ENCODE measurements around the gene MCTP2. TPM values are rescaled to one million over a fixed set of nuclear protein-coding genes. Genes with fewer than 3 reads are reported as not detected.
"Not testable (repeated sequence)": the region's sequence is repeated elsewhere in the genome, so short reads cannot be mapped to it uniquely, and the experiment has no call there.

Gene MCTP2
- total and polyA plus RNA-seq, 10 donors = 5.6 to 205 (median 107) TPM

- TF ChIP-seq CTCF (IDR thresholded peaks at IDR 0.05 in 8 of 11, conservative IDR thresholded peaks at IDR 0.05 in 3 of 11) (no peak), POLR2A (IDR thresholded peaks at IDR 0.05) (no peak), POLR2AphosphoS5 (IDR thresholded peaks at IDR 0.05) (no peak)
- Histone ChIP-seq H3K27me3 (replicated peaks in 1 of 7) (no peaks in the 10 kb centered on the region), H3K9me3 (peaks cover 0 to 19% (median 12%) of the 10 kb centered on the region in 8 donors), H3K4me3 (no peak overlapping the region), H3K4me1 (no peaks in the 10 kb centered on the region), H3K27ac (no peak overlapping the region), H3K36me3 (peaks cover 0 to 77% (median 51%) of the 10 kb centered on the region in 6 donors)
- DNase-seq = no peak
- intact Hi-C loops (cut with DNase I; ENCODE audit: low total_unique reads) = no loop called here
- WGBS, 5 donors = 79 to 86% (median 84%) methylated on average over 4 of the region's 4 CpGs
Observed at GRCh38 chr15:94480289-94480834, 249.0 kb downstream of the MCTP2 start.

GRCh38 chr15:94485148-94485719 is 253.9 kb downstream of the MCTP2 start:
- no peak for DNase-seq
- no peaks in the 10 kb centered on the region for H3K27me3 ChIP-seq (replicated peaks in 1 of 7)
- peaks cover 0 to 29% (median 9%) of the 10 kb centered on the region in 6 donors for H3K36me3 ChIP-seq
- peak in 1 of 3 donors; percentile 38 for TF ChIP-seq POLR2AphosphoS5 (IDR thresholded peaks at IDR 0.05)
- TF ChIP-seq POLR2A (IDR thresholded peaks at IDR 0.05) = no peak
- no peak for TF ChIP-seq CTCF (IDR thresholded peaks at IDR 0.05 in 8 of 11, conservative IDR thresholded peaks at IDR 0.05 in 3 of 11)
- no peaks in the 10 kb centered on the region for H3K4me1 ChIP-seq
- no peak overlapping the region for H3K27ac ChIP-seq
- WGBS, 5 donors = 89 to 100% (median 92%) methylated on average over 3 of the region's 3 CpGs
- H3K4me3 ChIP-seq = no peak overlapping the region
- intact Hi-C loops (cut with DNase I; ENCODE audit: low total_unique reads) = no loop called here
- H3K9me3 ChIP-seq = peaks cover 0 to 19% (median 12%) of the 10 kb centered on the region in 8 donors

- TF ChIP-seq CTCF (IDR thresholded peaks at IDR 0.05 in 8 of 11, conservative IDR thresholded peaks at IDR 0.05 in 3 of 11) (no peak), POLR2A (IDR thresholded peaks at IDR 0.05) (no peak), POLR2AphosphoS5 (IDR thresholded peaks at IDR 0.05) (no peak)
- intact Hi-C loops (cut with DNase I; ENCODE audit: low total_unique reads) = no loop called here
- Histone ChIP-seq H3K27ac (no peak overlapping the region), H3K4me3 (no peak overlapping the region), H3K27me3 (replicated peaks in 1 of 7) (no peaks in the 10 kb centered on the region), H3K4me1 (no peaks in the 10 kb centered on the region), H3K9me3 (peaks cover 0 to 19% (median 12%) of the 10 kb centered on the region in 8 donors), H3K36me3 (peaks cover 0 to 5% (median 0%) of the 10 kb centered on the region in 6 donors)
- 70 to 79% (median 74%) methylated on average over 1 of the region's 1 CpG for WGBS, 5 donors
- DNase-seq = no peak
Observed at GRCh38 chr15:94487635-94488034, 256.3 kb downstream of the MCTP2 start.

- no peak for DNase-seq
- Histone ChIP-seq H3K9me3 (peaks cover 0 to 12% (median 0%) of the 10 kb centered on the region in 8 donors), H3K27me3 (replicated peaks in 1 of 7) (no peaks in the 10 kb centered on the region), H3K4me1 (no peaks in the 10 kb centered on the region), H3K36me3 (no peaks in the 10 kb centered on the region), H3K4me3 (no peak overlapping the region), H3K27ac (no peak overlapping the region)
- TF ChIP-seq POLR2A (IDR thresholded peaks at IDR 0.05) (no peak), POLR2AphosphoS5 (IDR thresholded peaks at IDR 0.05) (no peak), CTCF (IDR thresholded peaks at IDR 0.05 in 8 of 11, conservative IDR thresholded peaks at IDR 0.05 in 3 of 11) (no peak)
- 75 to 90% (median 78%) methylated on average over 3 of the region's 3 CpGs for WGBS, 5 donors
- intact Hi-C loops (cut with DNase I; ENCODE audit: low total_unique reads) = no loop called here
Observed at GRCh38 chr15:94493176-94493575, 261.8 kb downstream of the MCTP2 start.

GRCh38 chr15:94493586-94493985 is 262.2 kb downstream of the MCTP2 start:
- H3K27ac ChIP-seq; H3K4me3 ChIP-seq; H3K4me1 ChIP-seq; H3K27me3 ChIP-seq (replicated peaks in 1 of 7); DNase-seq; intact Hi-C loops (cut with DNase I; ENCODE audit: low total_unique reads); H3K36me3 ChIP-seq: not testable (repeated sequence)
- 81 to 95% (median 90%) methylated on average over 1 of the region's 1 CpG for WGBS, 5 donors
- H3K9me3 ChIP-seq = peaks cover 0 to 12% (median 0%) of the 10 kb centered on the region in 8 donors

All from spleen (tissue), 11 donors.